BLaER1 (cell line): ENCODE measurements around the gene AUTS2.
A peak's percentile ranks its signal among the peaks of the same experiment; 100 is the strongest.

Experiments
- H3K27ac ChIP-seq: shearing (Covaris generic); formaldehyde crosslinking; 2 replicates; pipeline ENCODE4 v1.8.1; 2022
- H3K27me3 ChIP-seq: shearing (Covaris generic); formaldehyde crosslinking; 2 replicates; pipeline ENCODE4 v1.8.1; 2022
- H3K36me3 ChIP-seq: shearing (Covaris generic); formaldehyde crosslinking; 2 replicates; pipeline ENCODE4 v1.8.1; 2022
- H3K4me1 ChIP-seq: shearing (Covaris generic); formaldehyde crosslinking; 2 replicates; pipeline ENCODE4 v1.8.1; 2022
- H3K4me2 ChIP-seq: shearing (Covaris generic); formaldehyde crosslinking; 2 replicates; pipeline ENCODE4 v1.8.1; 2022
- H3K4me3 ChIP-seq: shearing (Covaris generic); formaldehyde crosslinking; 2 replicates; pipeline ENCODE4 v1.8.1; 2022
- H3K9ac ChIP-seq: shearing (Covaris generic); formaldehyde crosslinking; 2 replicates; pipeline ENCODE4 v1.8.1; 2022
- H3K9me3 ChIP-seq: shearing (Covaris generic); formaldehyde crosslinking; 2 replicates; pipeline ENCODE4 v1.8.1; 2022
- H4K20me1 ChIP-seq: shearing (Covaris generic); formaldehyde crosslinking; 2 replicates; pipeline ENCODE4 v1.8.1; 2022
- Cebpa-rat ChIP-seq: shearing (Covaris generic); IDR thresholded peaks from 2 replicates; pipeline ENCODE4 v1.8.1; 2022

The AUTS2 gene

DNA sequence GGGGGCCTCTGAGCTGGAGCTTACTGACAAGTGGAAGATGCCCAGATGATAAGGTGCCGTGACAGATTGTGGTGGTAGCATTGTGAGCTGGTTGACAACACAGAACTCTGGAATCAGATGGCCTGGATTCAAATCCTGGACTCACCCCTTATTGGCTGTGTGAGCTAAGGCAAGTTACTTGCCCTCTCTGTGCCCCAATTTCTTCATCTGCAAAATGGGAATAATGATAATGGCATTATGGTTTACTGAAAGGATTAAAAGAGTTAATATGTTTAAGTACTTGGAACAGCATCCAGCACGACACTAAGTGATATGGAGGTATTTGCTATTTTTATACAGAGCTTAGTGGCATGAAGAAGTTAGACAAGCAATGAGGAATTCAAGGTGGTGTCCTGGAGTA is 1067.7 kb downstream of the AUTS2 start:
- H4K20me1 ChIP-seq = no peaks in the 10 kb centered on the region
- TF ChIP-seq Cebpa-rat = no peak
- no peak overlapping the region for H3K4me3 ChIP-seq
- no peaks in the 10 kb centered on the region for H3K9me3 ChIP-seq
- H3K27me3 ChIP-seq = no peaks in the 10 kb centered on the region
- peaks cover 26% of the 10 kb centered on the region for H3K36me3 ChIP-seq
- no peak overlapping the region for H3K27ac ChIP-seq
- H3K9ac ChIP-seq = no peak overlapping the region
- no peak overlapping the region for H3K4me2 ChIP-seq
- H3K4me1 ChIP-seq = peaks cover 24% of the 10 kb centered on the region

GRCh38 chr7:70667406-70667805 is 1069.1 kb downstream of the AUTS2 start:
- peaks cover 21% of the 10 kb centered on the region for H3K4me1 ChIP-seq
- 0 out of 2 replicates have a peak overlapping the region, but pooled peaks have one; percentile 31 for H3K4me2 ChIP-seq
- H3K36me3 ChIP-seq = peaks cover 27% of the 10 kb centered on the region
- H4K20me1 ChIP-seq = no peaks in the 10 kb centered on the region
- H3K9ac ChIP-seq = no peak overlapping the region
- no peaks in the 10 kb centered on the region for H3K9me3 ChIP-seq
- no peak for TF ChIP-seq Cebpa-rat
- H3K27me3 ChIP-seq = no peaks in the 10 kb centered on the region
- no peak overlapping the region for H3K4me3 ChIP-seq
- H3K27ac ChIP-seq = no peak overlapping the region

- H3K27ac ChIP-seq = peak overlapping the region; percentile 2; the same call in 1 of the 2 replicates
- no peaks in the 10 kb centered on the region for H3K27me3 ChIP-seq
- no peaks in the 10 kb centered on the region for H4K20me1 ChIP-seq
- no peak for TF ChIP-seq Cebpa-rat
- H3K9ac ChIP-seq = no peak overlapping the region
- no peak overlapping the region for H3K4me3 ChIP-seq
- H3K36me3 ChIP-seq = peaks cover 38% of the 10 kb centered on the region
- peak overlapping the region; percentile 31 for H3K4me2 ChIP-seq
- no peaks in the 10 kb centered on the region for H3K9me3 ChIP-seq
- peaks cover 21% of the 10 kb centered on the region for H3K4me1 ChIP-seq
Observed at GRCh38 chr7:70668606-70669358, 1070.5 kb downstream of the AUTS2 start.

GRCh38 chr7:70669854-70670253 is 1071.6 kb downstream of the AUTS2 start:
- Histone ChIP-seq H3K36me3 (peaks cover 32% of the 10 kb centered on the region), H3K27me3 (no peaks in the 10 kb centered on the region), H3K9ac (no peak overlapping the region), H3K4me2 (no peak overlapping the region), H3K9me3 (no peaks in the 10 kb centered on the region), H3K4me1 (peaks cover 21% of the 10 kb centered on the region), H4K20me1 (no peaks in the 10 kb centered on the region), H3K4me3 (no peak overlapping the region), H3K27ac (no peak overlapping the region)
- TF ChIP-seq Cebpa-rat = no peak

GRCh38 chr7:70670288-70670687 is 1072.0 kb downstream of the AUTS2 start:
- TF ChIP-seq Cebpa-rat = no peak
- no peak overlapping the region for H3K27ac ChIP-seq

DNA sequence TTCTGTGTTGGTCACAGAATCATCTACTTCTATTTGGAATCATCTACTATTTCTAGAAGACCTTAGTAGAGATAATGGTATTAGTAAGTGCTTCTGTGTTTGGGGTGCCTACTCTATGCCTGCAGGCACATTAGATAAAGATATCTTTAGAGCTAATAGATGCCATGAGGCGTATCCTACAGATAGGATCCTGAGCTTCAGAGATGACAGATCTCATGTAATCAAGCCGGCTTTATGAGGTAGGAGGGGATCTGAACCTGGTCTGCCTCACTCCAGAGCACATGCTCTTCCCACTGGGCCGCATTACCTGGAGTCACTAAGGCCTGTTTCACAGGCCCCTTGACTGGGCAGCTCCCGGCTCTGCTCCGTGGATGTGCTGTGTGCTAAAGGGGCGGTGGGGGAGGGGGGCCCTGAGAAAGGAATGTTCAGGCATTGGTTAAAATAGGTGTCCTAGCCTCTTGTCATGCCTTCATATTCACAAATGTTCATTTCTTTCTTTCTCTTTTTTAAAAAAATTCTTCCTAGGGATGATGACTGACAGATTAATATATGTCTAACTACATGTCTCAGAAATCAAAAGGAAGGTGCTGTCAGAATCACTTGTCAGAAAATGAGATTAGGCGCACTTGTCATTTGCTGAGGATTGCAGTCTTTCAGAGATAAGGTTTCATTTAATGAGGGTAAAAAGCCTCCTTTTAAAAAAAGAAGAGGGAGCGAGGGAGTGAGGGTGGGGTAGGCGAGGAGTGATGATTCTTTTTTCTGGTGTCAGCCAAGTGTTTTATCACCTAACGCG is 1075.7 kb downstream of the AUTS2 start:
- 0 out of 2 replicates have a peak, but pooled peaks cover 11% of the 10 kb centered on the region for H3K4me1 ChIP-seq
- no peak for TF ChIP-seq Cebpa-rat

More at GRCh38 chr7:70670288-70670687, 1072.0 kb downstream of the AUTS2 start:
- H4K20me1 ChIP-seq = no peaks in the 10 kb centered on the region
- no peaks in the 10 kb centered on the region for H3K9me3 ChIP-seq
- H3K4me3 ChIP-seq = no peak overlapping the region
- no peaks in the 10 kb centered on the region for H3K27me3 ChIP-seq
- H3K36me3 ChIP-seq = peaks cover 33% of the 10 kb centered on the region; the same call in 1 of the 2 replicates
- no peak overlapping the region for H3K9ac ChIP-seq
- H3K4me2 ChIP-seq = no peak overlapping the region
- H3K4me1 ChIP-seq = peaks cover 21% of the 10 kb centered on the region

GRCh38 chr7:70674571-70675010 is 1076.3 kb downstream of the AUTS2 start:
- H3K4me2 ChIP-seq = no peak overlapping the region
- H3K27me3 ChIP-seq = no peaks in the 10 kb centered on the region
- TF ChIP-seq Cebpa-rat = no peak

More for the DNA sequence above, 1075.7 kb downstream of the AUTS2 start:
- no peaks in the 10 kb centered on the region for H3K9me3 ChIP-seq
- H4K20me1 ChIP-seq = no peaks in the 10 kb centered on the region
- H3K27me3 ChIP-seq = no peaks in the 10 kb centered on the region
- no peak overlapping the region for H3K4me2 ChIP-seq
- no peak overlapping the region for H3K4me3 ChIP-seq
- H3K27ac ChIP-seq = no peak overlapping the region
- H3K9ac ChIP-seq = no peak overlapping the region
- H3K36me3 ChIP-seq = peaks cover 27% of the 10 kb centered on the region; the same call in 1 of the 2 replicates

DNA sequence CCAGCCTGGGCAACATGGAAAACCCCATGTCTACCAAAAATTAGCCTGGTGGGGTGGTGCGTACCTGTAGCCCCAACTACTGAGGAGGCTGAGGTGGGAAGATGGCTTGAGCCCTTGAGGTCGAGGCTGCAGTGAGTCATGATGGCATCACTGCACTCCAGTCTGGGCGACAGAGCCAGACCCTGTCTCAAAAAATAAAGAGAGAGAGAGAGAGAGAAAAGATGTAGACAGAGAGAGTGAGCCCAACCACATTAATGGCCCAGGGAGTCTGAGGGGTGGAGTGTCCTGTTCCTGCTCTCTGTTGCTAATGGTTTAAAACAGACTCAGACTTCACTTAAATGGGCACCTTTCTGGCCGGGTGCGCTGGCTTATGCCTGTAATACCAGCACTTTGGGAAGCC is 1078.0 kb downstream of the AUTS2 start:
- Histone ChIP-seq H3K36me3 (peaks cover 27% of the 10 kb centered on the region; the same call in 1 of the 2 replicates), H4K20me1 (no peaks in the 10 kb centered on the region), H3K9me3 (no peaks in the 10 kb centered on the region), H3K4me2 (no peak overlapping the region), H3K4me1 (peaks cover 9% of the 10 kb centered on the region), H3K4me3 (no peak overlapping the region), H3K27ac (no peak overlapping the region), H3K9ac (no peak overlapping the region), H3K27me3 (no peaks in the 10 kb centered on the region)
- no peak for TF ChIP-seq Cebpa-rat

More at GRCh38 chr7:70674571-70675010, 1076.3 kb downstream of the AUTS2 start:
- no peak overlapping the region for H3K4me3 ChIP-seq
- H3K9me3 ChIP-seq = no peaks in the 10 kb centered on the region
- H3K27ac ChIP-seq = no peak overlapping the region
- 0 out of 2 replicates have a peak, but pooled peaks cover 6% of the 10 kb centered on the region for H3K4me1 ChIP-seq
- H3K9ac ChIP-seq = no peak overlapping the region
- H3K36me3 ChIP-seq = peaks cover 27% of the 10 kb centered on the region; the same call in 1 of the 2 replicates
- no peaks in the 10 kb centered on the region for H4K20me1 ChIP-seq

DNA sequence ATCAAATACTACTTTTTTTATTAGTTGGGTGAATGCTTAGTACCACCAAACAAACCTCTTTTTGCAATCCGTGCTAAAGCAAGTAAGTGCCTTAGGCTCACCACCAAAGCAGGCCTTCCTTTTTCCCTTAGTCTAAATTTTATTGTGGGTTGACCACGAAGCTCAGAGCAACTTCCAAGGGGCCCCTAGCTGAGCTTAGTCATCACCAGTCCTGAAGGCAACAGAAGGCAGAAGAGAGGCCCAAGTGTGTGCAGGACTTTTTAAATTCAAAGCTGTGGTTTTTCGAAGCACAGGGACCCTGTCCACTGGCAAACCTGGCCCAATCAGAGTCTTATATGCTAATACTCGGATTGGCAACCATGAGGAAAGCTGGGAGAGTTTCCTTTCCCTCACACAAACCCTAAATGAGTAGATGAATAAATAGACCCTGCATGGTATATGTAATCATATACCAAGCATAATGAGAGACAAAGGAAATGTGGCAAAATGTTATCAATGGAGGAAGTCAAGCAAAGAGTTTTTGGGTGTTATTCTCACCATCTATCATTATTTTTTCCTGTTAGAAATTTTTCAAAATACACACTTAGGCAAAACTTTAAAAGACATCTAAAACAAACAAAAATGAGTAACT is 1080.5 kb downstream of the AUTS2 start:
- peaks cover 26% of the 10 kb centered on the region for H3K4me1 ChIP-seq
- H3K4me2 ChIP-seq = no peak overlapping the region; the same call in 1 of the 2 replicates
- H3K9me3 ChIP-seq = no peaks in the 10 kb centered on the region
- H4K20me1 ChIP-seq = no peaks in the 10 kb centered on the region
- H3K27ac ChIP-seq = no peak overlapping the region
- no peaks in the 10 kb centered on the region for H3K27me3 ChIP-seq
- no peak overlapping the region for H3K4me3 ChIP-seq
- peaks cover 11% of the 10 kb centered on the region; the same call in 1 of the 2 replicates for H3K36me3 ChIP-seq
- TF ChIP-seq Cebpa-rat = no peak
- no peak overlapping the region for H3K9ac ChIP-seq
